ENCODE results near the gene RGMA.

RGMA gene, protein sequence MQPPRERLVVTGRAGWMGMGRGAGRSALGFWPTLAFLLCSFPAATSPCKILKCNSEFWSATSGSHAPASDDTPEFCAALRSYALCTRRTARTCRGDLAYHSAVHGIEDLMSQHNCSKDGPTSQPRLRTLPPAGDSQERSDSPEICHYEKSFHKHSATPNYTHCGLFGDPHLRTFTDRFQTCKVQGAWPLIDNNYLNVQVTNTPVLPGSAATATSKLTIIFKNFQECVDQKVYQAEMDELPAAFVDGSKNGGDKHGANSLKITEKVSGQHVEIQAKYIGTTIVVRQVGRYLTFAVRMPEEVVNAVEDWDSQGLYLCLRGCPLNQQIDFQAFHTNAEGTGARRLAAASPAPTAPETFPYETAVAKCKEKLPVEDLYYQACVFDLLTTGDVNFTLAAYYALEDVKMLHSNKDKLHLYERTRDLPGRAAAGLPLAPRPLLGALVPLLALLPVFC

DNA sequence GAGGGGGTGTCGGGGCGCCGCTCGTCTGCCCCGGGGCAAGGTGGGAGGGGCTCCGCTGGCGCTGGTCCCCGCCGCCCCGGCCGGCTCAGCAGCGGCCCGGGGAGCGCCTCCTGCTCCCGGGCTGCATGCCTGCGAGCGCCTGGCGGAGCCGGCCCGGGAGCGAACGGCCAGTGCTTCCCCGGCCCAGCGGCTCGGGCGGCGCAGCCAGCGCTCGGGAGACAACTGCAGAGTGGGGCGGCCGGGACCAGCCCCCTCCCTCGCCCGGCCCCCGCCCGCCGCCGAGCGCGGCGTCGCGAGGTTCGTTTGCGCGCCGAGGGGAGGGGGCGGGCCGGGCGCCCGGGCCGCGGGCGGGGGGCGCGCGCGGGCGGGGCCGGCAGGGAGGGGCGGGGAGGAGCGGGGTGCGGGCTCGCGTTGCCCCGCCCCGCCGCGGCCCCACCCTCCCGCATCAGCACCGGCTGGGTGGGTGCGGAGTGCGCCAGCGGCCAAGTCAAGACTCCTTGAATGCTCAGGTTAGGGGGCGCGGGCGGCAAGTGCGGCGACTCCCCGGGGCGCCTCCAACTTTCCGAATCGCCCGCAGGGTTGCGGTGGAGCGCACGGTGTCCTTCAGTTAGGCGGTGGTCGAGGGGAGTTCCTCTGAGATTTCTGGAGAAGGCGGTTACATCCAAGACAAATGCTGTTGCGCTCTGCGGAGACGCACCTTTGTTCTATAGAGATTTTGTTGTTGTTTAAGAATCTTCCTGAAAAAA is at the start of gene RGMA:
RGMA (minus strand) TSS at position 231 of the 746 bp plus-strand sequence. CDS start 279 bp downstream, outside the sequence.
- DNase-seq, result no peak

DNA sequence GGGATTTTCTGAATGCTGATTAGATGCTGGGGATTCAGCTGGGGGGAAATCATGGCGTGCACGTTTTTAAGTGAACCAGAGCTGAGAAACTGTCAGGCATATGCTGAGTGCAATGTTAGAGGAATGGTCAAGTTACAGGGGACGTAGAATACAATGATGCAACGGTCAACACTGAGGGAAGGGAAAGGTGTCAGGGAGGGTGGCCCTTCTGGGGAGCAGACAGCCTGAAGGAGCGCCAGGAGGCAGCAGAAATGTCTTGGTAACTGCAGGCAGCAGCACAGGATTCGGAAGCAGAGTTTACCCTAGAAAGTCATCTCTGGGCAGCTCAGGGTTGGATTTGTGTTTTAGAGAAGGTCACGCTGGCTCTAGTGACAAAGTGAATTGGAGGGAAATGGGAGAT is 47.6 kb upstream of the RGMA start:
- no peak for DNase-seq

DNA sequence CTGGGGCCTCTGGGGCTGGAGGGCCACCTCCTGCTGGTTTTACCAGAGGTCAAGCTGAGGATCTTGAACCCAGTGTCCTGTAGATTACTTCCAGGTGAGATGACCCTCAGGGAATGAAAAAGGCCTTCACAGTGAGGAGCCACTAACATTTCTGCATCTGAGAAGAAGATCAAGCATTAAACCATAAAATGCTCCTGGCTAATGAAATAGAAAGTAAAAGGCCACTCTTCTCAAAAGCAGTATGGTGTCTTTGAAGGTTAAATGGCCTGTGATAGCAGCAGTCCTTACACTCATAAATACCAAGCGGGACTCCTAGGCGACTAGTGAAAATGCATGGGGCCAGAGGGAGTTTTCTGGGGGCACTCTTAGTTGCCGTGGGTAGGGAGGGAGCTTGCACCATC is 47.0 kb upstream of the RGMA start:
- no peak for DNase-seq

DNA sequence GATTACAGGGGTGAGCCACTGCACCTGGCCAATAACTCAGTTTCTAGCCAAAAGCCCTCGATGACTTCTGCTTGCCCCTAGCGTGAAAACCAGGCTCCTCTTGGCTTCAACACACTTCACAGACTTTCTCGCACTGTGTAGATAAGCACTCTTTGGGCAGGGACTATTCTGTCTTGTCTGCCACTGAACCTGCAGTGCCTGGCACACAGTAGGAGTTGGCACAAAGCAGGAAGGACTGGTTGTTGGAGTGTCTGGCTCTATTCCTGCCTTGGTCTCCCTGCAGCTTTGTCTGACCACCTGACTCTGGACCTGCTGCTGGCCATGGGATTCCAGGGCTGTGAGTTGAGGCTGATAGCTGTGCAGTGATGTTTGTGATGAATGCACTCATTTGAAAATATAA is 46.4 kb upstream of the RGMA start:
- no peak for DNase-seq

DNA sequence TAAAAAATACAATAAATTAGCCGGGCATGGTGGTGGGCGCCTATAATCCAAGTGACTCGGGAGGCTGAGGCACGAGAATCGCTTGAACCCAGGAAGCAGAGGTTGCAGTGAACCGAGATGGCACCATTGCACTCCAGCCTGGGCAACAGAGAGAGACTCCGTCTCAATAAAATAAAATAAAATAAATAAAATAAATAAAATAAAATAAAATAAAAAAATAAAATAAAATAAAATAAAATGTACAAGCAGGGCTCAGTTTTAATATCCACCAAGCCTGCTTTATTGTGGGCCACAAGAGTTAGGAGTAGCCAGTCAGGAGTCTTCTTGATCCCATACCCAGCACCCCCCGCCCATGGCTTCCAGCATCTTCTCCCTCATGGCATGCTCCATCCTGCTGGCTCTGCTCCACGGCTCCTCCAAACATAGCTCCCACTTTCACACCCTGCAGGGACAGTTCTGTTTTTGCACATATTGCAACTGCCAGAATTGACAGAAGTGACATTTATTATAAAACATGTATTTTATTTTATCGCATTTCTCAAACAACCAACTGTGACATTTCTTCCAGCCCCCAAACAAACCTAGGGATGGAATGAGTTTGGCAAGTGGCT is 42.6 kb upstream of the RGMA start:
- DNase-seq, result no peak

DNA sequence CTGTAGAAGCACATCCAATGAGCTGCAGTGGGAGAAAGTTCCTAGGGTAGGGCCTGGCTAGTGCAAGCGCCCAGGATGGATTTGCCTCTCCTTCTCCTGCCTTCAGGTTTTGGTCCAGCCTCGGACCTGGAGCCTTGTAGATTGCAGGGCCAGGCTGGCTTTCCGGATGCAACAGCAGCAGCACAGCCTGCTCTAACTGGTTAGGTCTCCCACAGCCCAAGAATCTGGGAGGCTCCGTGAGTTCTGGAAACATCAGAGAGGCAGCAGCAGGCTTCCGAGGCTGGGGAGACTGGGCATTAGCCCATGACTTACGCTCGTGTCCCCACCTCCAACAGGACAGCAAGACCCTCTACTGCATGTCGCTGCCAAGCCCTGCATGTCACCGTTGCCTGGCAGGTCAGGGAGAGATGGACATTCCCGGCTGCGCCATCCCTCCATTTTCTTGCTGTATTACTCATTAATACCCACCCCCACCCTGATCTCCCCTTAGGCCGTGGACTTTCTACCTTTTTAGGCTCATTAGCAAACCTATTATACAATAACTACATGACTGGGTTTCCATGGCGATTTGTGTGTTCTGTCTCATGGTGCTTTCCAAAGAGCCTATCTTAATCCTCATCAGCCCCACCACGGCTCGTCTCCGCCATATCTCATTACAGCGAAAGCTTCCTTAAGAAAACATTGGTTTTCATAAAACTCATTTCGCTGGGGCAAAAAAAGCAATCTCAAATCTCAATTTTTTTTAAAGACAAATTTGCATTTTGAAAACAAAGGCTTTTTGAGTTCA is 40.9 kb upstream of the RGMA start:
- DNase-seq, result no peak

DNA sequence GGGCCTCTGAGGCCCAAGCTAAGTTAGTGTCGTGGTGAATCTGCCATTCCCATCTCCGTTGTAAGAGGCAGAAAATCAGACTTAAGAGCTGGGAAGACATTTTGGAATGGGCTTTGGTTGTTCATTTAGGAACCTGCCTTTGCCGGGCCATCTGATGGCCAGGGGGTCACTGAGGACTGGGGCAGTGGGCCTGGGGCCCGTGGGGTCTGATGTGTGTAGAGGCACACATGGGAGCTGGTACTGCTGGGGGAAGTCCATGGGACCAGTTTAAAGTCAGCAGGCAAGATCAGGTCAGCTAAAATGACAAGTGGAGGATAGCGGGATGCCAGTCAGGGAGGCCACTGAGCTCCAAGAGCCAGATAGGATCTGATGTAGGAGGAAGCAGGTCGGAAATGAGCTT is 38.3 kb upstream of the RGMA start:
- DNase-seq, result no peak

DNA sequence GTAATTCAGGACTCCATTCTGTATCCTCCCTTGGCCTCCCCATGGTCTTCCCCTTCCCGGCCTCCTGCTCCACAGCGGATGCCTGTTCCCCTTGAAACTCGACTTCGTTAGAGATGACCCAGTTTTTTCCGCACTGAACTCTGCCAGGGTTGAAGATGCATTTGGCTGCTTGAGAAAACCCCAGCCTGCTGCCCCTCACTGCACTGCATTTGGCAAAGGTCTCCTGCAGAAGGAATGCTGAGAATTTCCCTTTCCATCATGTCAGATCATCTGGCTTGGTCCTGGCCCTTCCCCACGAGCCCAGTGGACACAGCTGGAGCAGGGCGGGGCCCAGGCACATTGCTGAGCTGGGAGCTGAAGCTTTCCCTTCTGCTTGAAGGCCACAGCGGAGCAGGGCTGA is 37.6 kb upstream of the RGMA start:
- no peak for DNase-seq

DNA sequence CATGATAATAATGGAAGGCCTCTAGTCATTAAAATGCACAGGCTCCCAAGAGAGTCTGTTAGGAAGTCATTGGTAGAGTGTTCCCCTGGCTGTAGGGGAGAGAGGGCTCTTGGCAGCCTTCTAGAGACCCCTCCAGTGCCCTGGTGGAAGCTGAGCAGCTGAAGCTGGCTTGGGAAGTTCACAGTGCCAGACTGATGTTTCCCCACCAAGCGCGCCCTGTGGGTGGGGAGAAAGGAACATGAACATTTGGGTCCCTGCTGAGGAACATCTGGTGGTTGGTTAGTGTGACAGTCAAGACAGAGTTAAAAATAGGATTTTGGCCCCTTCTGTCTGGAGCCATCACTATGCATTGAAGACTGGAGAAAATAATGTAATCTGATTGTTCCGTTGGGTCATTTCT is 37.1 kb upstream of the RGMA start:
- no peak for DNase-seq

DNA sequence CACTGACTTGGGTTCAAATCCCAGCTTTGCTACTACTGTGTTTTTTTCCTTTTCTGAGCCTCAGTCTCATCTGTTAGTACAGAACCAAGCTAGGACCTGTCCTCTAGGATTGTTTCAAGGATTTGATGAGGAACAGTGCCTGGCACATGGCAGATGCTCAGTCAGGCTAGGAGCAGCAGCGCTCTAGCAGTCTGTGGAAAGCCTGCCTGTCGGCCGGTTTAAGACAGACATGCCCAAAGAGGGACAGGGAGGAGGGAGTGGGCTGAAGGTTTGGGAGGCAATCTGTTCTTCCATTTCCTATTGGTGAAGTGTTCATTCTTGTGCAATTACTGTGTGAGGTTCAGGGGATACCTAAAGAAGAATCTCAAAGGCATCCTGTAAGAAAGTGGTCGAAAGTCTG is 35.1 kb upstream of the RGMA start:
- no peak for DNase-seq

DNA sequence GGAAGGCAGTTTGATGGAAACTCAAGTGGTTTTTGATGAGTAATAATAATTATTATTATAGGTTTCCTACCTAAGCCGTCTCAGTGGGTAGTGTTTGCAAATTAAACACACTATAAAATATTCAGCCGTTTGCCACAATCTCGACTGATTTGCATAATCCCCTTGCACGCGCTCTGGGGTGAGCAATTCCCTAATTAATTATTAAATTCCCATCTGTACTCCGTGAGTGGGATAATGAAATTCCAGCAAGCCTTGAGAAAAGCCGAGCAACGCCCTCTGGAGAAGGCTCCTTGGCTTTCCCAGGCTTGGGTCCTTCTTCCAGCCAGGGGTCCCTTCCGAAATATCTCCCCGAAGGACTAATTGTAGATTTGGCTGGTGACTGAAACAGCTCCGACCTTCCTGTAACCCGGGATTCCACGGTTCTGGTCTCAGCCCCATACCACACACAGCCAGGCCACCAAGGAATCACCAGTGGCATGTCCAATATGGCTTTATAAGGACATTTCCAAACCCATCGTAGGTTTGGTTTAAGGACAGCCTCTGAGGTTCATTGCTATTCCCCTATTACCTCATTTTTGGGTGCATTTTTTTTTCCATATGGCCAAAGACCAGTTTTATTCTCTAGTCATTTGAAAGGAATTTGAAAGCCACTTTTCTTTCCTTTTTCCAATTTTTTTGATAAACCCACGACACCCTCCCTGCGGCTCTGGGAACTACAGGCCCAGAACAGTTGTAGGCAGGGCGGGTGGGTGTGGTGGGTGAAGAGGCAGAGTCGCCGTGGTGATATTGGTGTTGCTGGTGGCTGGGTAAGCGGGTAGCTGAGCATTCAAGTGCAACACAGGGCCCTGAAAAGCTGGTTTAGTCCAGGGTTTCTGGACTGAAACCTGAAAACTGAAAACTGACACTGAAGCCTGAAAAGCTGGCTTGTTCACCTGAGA is 33.2 kb upstream of the RGMA start:
- no peak for DNase-seq

DNA sequence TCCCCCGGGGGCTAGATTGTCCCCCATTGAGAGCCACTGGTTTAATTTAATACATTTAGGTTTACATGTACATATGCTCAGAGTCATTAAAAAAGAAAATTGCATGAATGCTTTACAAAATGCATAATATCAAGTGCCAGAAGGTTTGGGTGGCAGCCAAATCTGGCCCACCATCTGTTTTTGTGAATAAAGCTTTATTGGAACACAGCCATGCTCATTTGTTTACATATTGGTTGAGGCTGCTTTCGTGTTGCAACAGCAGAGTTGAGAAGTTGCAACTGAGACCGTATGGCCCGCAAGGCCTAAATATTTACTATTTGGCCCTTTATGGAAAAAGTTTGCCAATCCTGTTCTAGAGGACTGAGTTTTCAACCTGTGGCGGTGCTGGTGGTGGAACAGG is 32.1 kb upstream of the RGMA start:
- DNase-seq, result no peak

DNA sequence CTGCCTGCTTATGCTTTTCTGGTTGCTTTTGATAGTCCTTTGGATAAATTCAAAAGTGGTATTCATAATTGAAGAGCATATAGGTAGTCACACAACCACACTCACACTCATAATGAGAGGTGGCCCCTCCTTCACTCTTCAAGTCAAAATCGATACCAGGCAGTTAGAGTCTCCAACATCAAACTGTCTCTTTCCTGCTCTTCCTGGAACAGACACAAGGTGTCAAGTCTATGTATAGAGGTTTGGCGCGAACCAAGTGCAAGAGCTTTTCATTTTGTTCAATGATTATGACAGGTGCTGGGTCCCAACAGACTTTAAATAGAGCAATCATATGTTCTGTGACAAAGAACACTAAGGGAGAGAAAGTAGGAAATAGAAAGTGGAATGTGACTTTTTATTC is 29.9 kb upstream of the RGMA start:
- DNase-seq, result no peak

DNA sequence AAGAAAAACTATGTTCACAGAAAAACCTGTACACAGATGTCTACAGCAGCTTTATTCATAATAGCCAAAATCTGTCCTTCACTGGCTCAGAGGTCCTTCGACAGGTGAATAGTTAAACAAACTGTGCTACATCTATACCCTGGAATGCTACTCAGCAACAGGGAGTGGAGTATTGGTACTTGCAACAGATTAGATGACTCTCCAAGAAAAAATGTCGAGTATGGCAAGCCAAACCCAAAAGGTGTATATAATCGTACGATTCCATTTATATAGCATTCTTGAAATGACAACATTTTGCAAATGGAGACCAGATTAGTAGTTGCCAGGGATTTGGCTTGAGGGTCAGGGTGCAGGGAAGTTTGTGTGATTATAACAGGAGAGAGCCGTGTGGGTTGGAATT is 22.4 kb upstream of the RGMA start:
- DNase-seq, result no peak

DNA sequence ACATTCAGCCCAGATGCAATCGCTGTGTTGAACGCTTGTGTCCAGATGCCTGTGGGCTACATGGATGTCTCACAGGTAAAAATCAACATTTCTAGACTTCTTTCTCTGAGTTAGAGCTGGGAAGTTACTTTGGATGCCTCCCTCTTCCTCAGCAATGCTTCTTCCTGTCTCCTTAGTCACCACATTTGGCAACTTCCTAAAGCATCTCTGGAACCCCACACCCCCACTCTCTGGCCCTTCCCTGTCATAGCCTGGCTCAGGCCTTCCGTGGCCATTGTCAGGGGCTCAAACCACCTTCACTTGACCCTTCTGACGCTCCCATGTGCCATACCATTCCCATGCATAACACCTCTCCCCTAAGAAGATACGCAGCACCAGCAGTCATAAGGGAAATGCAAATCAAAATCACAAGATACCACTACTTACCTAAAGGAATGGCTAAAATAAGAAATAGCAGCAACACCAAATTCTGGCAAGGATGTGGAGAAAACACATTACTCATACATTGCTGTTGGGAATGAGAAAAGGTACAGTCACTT is 21.6 kb upstream of the RGMA start:
- no peak for DNase-seq

DNA sequence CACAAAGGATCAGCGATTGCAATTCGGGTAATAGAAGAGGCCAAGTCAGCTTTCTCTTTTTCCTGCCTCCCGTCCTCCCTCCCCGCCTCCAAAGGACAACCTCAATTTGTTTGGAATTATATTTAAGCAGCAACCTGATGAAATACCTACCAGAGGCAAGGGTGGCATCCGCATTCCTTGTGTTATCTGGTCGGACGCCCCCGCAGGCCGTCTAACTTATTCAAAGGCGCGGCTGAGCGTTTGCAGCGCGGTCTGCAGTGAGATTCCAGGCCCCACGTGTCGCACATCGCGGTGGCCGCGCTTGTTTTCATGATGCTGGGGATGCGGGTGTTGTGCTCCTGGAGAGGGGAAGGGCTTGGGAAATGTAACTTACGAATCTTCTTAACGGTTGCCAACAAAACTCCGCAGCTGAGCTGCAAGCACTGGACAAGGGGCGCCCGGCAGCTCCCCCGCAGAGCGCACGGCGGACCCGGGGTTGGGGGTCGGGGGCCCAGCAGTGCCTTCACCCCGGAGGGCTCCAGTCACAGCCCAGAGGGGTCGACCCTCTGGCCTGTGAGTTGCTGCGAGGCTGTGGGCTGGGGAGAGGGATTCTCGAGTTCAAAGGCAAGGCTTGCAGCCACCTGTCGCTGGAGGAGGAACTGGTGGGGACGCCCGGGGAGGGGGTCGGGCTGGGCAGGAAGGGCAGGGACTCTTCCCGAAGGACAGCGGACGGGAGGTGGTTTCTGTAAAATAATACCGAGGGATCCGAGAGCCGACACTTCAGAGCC is 20.5 kb upstream of the RGMA start:
- DNase-seq, result no peak

DNA sequence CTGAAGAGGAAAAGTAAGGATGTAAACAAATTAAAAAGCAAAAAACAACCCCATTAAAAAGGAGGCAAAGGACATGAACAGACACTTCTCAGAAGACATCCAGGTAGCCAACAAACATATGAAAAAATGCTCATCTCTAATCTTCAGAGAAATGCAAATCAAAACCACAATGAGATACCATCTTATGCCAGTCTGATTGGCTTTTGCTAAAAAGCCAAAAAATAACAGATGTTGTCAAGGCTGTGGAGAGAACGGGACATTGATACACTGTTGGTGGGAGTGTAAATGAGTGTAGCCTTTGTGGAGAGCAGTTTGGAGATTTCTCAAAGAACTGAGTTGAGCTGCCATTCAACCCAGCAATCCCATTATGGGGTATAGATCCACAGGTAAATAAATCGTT is 18.6 kb upstream of the RGMA start:
- no peak for DNase-seq

DNA sequence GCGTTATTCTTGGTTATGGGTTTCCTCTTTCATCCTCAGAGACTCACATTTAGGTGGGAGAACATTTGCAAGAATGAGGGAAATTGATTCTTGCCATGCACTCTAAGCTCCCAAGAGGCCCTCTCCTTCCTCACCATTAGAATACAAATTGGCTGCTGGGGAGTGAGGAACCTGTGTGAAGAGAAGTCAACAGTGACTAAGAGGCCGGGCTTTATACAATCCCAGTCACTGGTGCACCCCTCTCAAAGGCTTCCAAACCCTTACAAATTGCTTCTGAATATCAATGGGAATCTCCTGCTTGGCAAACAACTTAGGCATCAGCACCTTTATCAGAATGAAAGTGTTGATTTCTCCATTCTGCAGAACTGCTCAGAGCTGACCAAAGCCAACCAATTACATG is 16.5 kb upstream of the RGMA start:
- no peak for DNase-seq

DNA sequence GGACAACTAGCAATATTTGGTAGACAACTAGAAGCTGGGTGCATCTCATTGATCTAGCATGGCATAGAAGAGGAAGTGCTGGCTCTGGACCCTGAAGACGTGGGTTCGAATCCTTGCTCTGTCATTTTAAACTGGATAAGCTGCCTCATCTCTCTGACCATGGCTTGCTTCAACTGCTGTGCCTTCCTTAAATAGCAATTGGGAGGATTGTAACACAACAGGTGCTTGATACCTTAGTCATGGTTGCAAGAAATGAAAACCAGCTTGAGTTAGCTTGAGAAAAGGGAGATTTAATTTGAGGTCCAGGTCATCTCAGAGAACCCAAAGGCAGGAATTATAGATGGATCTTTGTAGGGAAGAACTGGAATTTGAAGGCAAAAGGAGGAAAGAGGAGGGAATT is 14.8 kb upstream of the RGMA start:
- no peak for DNase-seq

DNA sequence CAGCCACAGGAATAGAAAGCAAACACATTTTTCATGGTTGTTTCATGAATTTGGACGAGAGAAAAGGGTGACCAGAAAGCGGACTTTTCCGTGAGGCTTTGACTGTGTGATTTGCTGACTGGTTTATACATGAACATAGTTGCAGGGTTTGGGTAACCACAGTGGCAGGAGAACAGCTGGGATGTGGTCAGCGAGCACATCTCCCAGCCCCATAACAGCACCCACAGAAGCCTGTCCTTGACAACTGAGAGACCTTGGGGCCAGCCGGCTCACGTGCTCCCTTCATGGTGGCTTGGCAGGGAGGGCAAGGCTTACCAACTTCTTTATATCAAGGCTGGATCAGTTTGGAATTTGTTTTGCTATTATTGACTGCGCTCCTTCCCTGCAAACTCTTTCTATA is 13.2 kb upstream of the RGMA start:
- no peak for DNase-seq

DNA sequence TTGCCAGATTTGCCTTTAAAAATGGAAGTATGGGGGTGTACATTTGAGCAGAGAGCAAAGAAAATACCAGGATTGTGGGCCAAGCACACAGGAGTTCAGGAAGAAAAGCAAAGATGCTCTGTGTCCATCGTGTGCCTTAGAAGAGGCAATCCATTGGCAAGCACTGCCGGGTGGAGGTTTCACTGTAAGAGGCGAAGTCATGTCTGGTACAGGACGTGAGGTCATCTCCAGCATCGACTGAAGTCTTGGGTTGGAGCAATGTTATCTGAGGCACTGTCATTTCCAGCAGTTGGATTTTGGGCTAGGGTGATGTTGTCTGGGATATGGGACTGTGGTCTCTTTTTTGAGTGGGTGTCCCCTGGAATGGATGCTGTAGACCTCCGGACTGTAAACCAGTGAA is 4.8 kb upstream of the RGMA start:
- DNase-seq, result no peak

All from activated CD4-positive, alpha-beta T cell treated with anti-CD3 and anti-CD28 coated beads for 4 hours (primary cell).